MCF 10A (cell line): ENCODE results near the gene GPSM3. TPM values are rescaled to one million over a fixed set of nuclear protein-coding genes. Genes with fewer than 3 reads are reported as not detected.

Experiments
- BruUV-seq: library from RNA; stranded (reverse); fragments of 400-500 nt; replicated peaks from 2 replicates; lab custom pipeline; 2021; lab: Mats Ljungman, UMichigan
- CTCF ChIA-PET: fragments of 300-600 bp; sonication (Branson Sonifier 250); formaldehyde crosslinking; extraction: SDS; loops from one replicate; lab custom pipeline; 2021; ENCODE audit warnings: antibody characterized with exemption, inconsistent platforms; lab: Yijun Ruan, JAX
- POLR2A ChIA-PET: fragments of 300-600, 350-650 bp; sonication (Branson Sonifier 250); formaldehyde crosslinking; extraction: SDS; loops from one replicate; lab custom pipeline; 2020; ENCODE audit warnings: antibody characterized with exemption, inconsistent platforms; lab: Yijun Ruan, JAX
- DNase-seq: peaks from one replicate; pipeline ENCODE4 v3.0.0-alpha.2; 2018; ENCODE audit not compliant: unreplicated experiment
- H3K27ac Mint-ChIP-seq: one replicate; pipeline ENCODE4 v1.8.0; 2022; ENCODE audit warnings: mild to moderate bottlenecking, low read depth, mixed read lengths; ENCODE audit not compliant: unreplicated experiment
- H3K27me3 Mint-ChIP-seq: one replicate; pipeline ENCODE4 v1.8.0; 2022; ENCODE audit warnings: mixed read lengths; ENCODE audit not compliant: insufficient read depth, unreplicated experiment
- H3K36me3 Mint-ChIP-seq: one replicate; pipeline ENCODE4 v1.8.0; 2022; ENCODE audit warnings: mild to moderate bottlenecking, moderate library complexity, mixed read lengths; ENCODE audit not compliant: insufficient read depth, unreplicated experiment
- H3K4me1 Mint-ChIP-seq: one replicate; pipeline ENCODE4 v1.8.0; 2022; ENCODE audit warnings: mixed read lengths; ENCODE audit not compliant: insufficient read depth, unreplicated experiment
- H3K4me3 Mint-ChIP-seq: one replicate; pipeline ENCODE4 v1.8.0; 2022; ENCODE audit warnings: mild to moderate bottlenecking, moderate library complexity, mixed read lengths; ENCODE audit not compliant: unreplicated experiment
- H3K9me3 Mint-ChIP-seq: one replicate; pipeline ENCODE4 v1.8.0; 2022; ENCODE audit warnings: mixed read lengths; ENCODE audit not compliant: unreplicated experiment
- intact Hi-C: fragments of 100-400 bp; cut with micrococcal nuclease; formaldehyde crosslinking; loops from 2 replicates; pipeline ENCODE4 v1.14.1; 2022
- total RNA-seq: library from RNA; stranded (reverse); gene quantifications from 2 replicates; pipeline ENCODE4 v1.2.3, GENCODE V29; 2022
- TF ChIP-seq, protein P1 (sequence below): fragments of 200-600 bp; IDR thresholded peaks from one replicate; pipeline ENCODE4 v1.8.0; 2022; ENCODE audit warnings: antibody characterized with exemption, mild to moderate bottlenecking; ENCODE audit not compliant: unreplicated experiment

Gene GPSM3
- total RNA-seq, 1 experiment from 2014 or later = 0.84 TPM

DNA sequence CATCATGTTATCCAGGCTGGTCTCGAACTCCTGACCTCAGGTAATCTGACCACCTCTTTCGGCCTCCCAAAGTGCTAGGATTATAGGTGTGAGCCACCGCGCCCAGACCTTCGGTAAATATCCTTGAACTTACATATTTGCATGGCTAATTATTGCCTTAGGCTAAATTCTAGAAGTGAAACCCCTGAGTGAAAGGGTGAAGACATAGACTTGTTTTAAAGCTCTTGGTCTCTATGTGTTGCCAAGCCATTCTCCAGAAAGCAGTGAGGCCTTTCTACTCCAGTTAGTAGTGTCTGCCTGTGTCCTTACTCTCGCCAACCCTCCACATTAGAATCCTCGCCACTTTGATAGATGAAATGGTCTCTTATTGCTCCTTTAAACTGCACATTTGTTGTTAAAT lies 34.0 kb upstream of the GPSM3 start:
- Mint-ChIP-seq H3K36me3 (no peaks in the 10 kb centered on the region), H3K9me3 (no peaks in the 10 kb centered on the region), H3K27me3 (peaks cover 15% of the 10 kb centered on the region), H3K27ac (no peak overlapping the region), H3K4me1 (peaks cover 5% of the 10 kb centered on the region), H3K4me3 (no peak overlapping the region)
- no peak for DNase-seq
- no TSS peak for BruUV-seq
- CTCF ChIA-PET = no interaction called here
- intact Hi-C loops = no loop called here
- POLR2A ChIA-PET = no interaction called here
- TF ChIP-seq, protein P1, sequence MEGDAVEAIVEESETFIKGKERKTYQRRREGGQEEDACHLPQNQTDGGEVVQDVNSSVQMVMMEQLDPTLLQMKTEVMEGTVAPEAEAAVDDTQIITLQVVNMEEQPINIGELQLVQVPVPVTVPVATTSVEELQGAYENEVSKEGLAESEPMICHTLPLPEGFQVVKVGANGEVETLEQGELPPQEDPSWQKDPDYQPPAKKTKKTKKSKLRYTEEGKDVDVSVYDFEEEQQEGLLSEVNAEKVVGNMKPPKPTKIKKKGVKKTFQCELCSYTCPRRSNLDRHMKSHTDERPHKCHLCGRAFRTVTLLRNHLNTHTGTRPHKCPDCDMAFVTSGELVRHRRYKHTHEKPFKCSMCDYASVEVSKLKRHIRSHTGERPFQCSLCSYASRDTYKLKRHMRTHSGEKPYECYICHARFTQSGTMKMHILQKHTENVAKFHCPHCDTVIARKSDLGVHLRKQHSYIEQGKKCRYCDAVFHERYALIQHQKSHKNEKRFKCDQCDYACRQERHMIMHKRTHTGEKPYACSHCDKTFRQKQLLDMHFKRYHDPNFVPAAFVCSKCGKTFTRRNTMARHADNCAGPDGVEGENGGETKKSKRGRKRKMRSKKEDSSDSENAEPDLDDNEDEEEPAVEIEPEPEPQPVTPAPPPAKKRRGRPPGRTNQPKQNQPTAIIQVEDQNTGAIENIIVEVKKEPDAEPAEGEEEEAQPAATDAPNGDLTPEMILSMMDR = no peak

DNA sequence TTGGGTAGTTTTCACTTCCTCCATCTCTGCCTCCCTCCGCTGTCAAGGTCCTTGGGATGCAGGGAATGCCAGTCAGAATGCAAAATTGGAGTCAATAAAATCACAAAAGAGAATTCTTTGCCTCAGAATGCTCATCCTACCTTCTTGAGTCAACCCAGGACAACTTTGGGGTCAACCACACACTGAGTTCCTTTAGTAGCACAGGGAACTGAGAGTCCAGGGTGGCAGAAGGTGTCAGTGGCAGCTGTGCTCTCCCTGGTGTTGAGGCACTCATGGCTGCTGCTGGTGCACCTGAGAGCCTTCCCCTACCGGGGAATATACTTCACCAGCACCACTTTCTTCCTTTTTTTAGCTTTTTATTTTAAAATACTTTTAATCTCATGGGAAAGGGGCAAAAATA lies 32.3 kb upstream of the GPSM3 start:
- Mint-ChIP-seq H3K4me3 (no peak overlapping the region), H3K9me3 (no peaks in the 10 kb centered on the region), H3K27ac (no peak overlapping the region), H3K27me3 (peaks cover 27% of the 10 kb centered on the region), H3K36me3 (no peaks in the 10 kb centered on the region), H3K4me1 (peaks cover 5% of the 10 kb centered on the region)
- CTCF ChIA-PET = no interaction called here
- no peak for DNase-seq
- intact Hi-C loops = no loop called here
- POLR2A ChIA-PET = no interaction called here
- TF ChIP-seq, protein P1 = no peak
- no TSS peak for BruUV-seq

GRCh38 chr6:32223258-32224235 lies 31.1 kb upstream of the GPSM3 start, which contains the start of gene NOTCH4:
NOTCH4 (minus strand) TSS chr6:32224067; CDS start chr6:32223928, 139 bp downstream.
- ChIA-PET CTCF (interaction anchor here (0.6 to 1.0 kb wide), 2 partner anchors 21 to 543 kb away, joined by 3 to 6 read pairs; partner anchors contain the start of gene LY6G5C), POLR2A (no interaction called here)
- Mint-ChIP-seq H3K27ac (no peak within 1 kb of the TSS), H3K4me1 (peaks cover 5% of the 10 kb centered on the region), H3K36me3 (no peaks in the 10 kb centered on the region), H3K27me3 (peaks cover 38% of the 10 kb centered on the region), H3K4me3 (no peak within 1 kb of the TSS), H3K9me3 (no peaks in the 10 kb centered on the region)
- TF ChIP-seq, protein P1 = no peak
- BruUV-seq = no TSS peak
- no peak for DNase-seq
- intact Hi-C loops = no loop called here
